SK-N-MC (cell line): ENCODE data around the gene IRX5.

Experiments
- DNase-seq: peaks from one replicate; pipeline ENCODE4 v3.0.0-alpha.2; 2011; ENCODE audit warnings: low read depth, low spot score
- H3K27ac ChIP-seq: fragments of 200-600 bp; sonication (generic); 2 replicates; pipeline ENCODE4 v1.5.1; 2016; ENCODE audit warnings: mixed run types
- H3K36me3 ChIP-seq: fragments of 200-600 bp; sonication (generic); 2 replicates; pipeline ENCODE4 v1.6.1; 2017; ENCODE audit warnings: antibody characterized with exemption, low read length, mixed read lengths; ENCODE audit not compliant: insufficient read depth
- H3K4me3 ChIP-seq: fragments of 200-600 bp; sonication (generic); 2 replicates; pipeline ENCODE4 v1.5.1; 2016
- H3K9ac ChIP-seq: fragments of 200-600 bp; sonication (generic); 2 replicates; pipeline ENCODE4 v1.8.0; 2017; ENCODE audit warnings: mixed run types, mixed read lengths; ENCODE audit not compliant: insufficient read length
- H3K9me3 ChIP-seq: fragments of 200-600 bp; sonication (generic); 2 replicates; pipeline ENCODE4 v1.6.1; 2017; ENCODE audit warnings: low read depth, mild to moderate bottlenecking, antibody characterized with exemption, low read length, moderate library complexity, mixed read lengths
- EZH2 ChIP-seq: fragments of 200-600 bp; sonication (generic); IDR thresholded peaks from one replicate; pipeline ENCODE4 v1.6.1; 2017; ENCODE audit warnings: antibody characterized with exemption
- FOXP2 ChIP-seq: optimal IDR thresholded peaks from 2 replicates; pipeline ENCODE3; 2011; ENCODE audit warnings: mild to moderate bottlenecking, moderate library complexity; ENCODE audit not compliant: insufficient read depth; ENCODE audit errors: extremely low read length, control extremely low read depth
- POLR2AphosphoS5 ChIP-seq: IDR thresholded peaks from 2 replicates; pipeline ENCODE4 v1.6.1; 2012; ENCODE audit warnings: mild to moderate bottlenecking, low read depth, low read length, borderline replicate concordance

The IRX5 gene

GRCh38 chr16:54970016-54970415 is 39.4 kb downstream of the IRX5 start:
- Histone ChIP-seq H3K9ac (no peak overlapping the region), H3K9me3 (no peaks in the 10 kb centered on the region), H3K27ac (no peak overlapping the region), H3K4me3 (no peak overlapping the region), H3K36me3 (no peaks in the 10 kb centered on the region)
- DNase-seq: no peak
- TF ChIP-seq POLR2AphosphoS5: no peak
- TF ChIP-seq FOXP2: no peak
- no peak for TF ChIP-seq EZH2

GRCh38 chr16:54974367-54974766 is 43.7 kb downstream of the IRX5 start:
- Histone ChIP-seq H3K9me3 (no peaks in the 10 kb centered on the region), H3K4me3 (no peak overlapping the region), H3K9ac (no peak overlapping the region), H3K36me3 (no peaks in the 10 kb centered on the region), H3K27ac (no peak overlapping the region)
- TF ChIP-seq EZH2 (no peak), POLR2AphosphoS5 (no peak), FOXP2 (no peak)
- DNase-seq: no peak

- no peak for TF ChIP-seq EZH2
- TF ChIP-seq FOXP2: no peak
- TF ChIP-seq POLR2AphosphoS5: no peak
- Histone ChIP-seq H3K4me3 (no peak overlapping the region), H3K9ac (no peak overlapping the region), H3K9me3 (no peaks in the 10 kb centered on the region), H3K36me3 (no peaks in the 10 kb centered on the region), H3K27ac (no peak overlapping the region)
- DNase-seq: no peak
Measured at GRCh38 chr16:54976651-54977200, 46.1 kb downstream of the IRX5 start.

- no peak for TF ChIP-seq FOXP2
- no peak for TF ChIP-seq POLR2AphosphoS5
- no peak for TF ChIP-seq EZH2
- no peak overlapping the region for H3K9ac ChIP-seq
- no peak for DNase-seq
Measured at GRCh38 chr16:54977211-54977610, 46.5 kb downstream of the IRX5 start.

GRCh38 chr16:54980821-54981220 is 50.2 kb downstream of the IRX5 start:
- no peak for DNase-seq
- H3K9me3 ChIP-seq: no peaks in the 10 kb centered on the region
- no peaks in the 10 kb centered on the region for H3K36me3 ChIP-seq
- no peak for TF ChIP-seq EZH2
- TF ChIP-seq POLR2AphosphoS5: no peak
- TF ChIP-seq FOXP2: no peak
- no peak overlapping the region for H3K4me3 ChIP-seq
- H3K9ac ChIP-seq: no peak overlapping the region
- no peak overlapping the region for H3K27ac ChIP-seq

More at GRCh38 chr16:54977211-54977610, 46.5 kb downstream of the IRX5 start:
- Histone ChIP-seq H3K27ac (no peak overlapping the region), H3K36me3 (no peaks in the 10 kb centered on the region), H3K9me3 (no peaks in the 10 kb centered on the region), H3K4me3 (no peak overlapping the region)
